HepG2 (cell line): ENCODE results near the gene MMP3. TPM values are rescaled to one million over a fixed set of nuclear protein-coding genes. Genes with fewer than 3 reads are reported as not detected.
A peak's percentile ranks its signal among the peaks of the same experiment; 100 is the strongest.

Source experiments
- ATAC-seq: fragments of 200-7000 bp; cut with Tn5 transposase; 3 replicates; pipeline ENCODE4 v1.9.1; 2020; ENCODE audit warnings: mild to moderate bottlenecking, moderate library complexity
- BruUV-seq: library from RNA; stranded (reverse); fragments of 400-500 nt; replicated peaks from 2 replicates; lab custom pipeline; 2021; lab: Mats Ljungman, UMichigan
- CTCF ChIA-PET: fragments of 300-600 bp; formaldehyde crosslinking; extraction: SDS; loops from one replicate; lab custom pipeline; 2021; ENCODE audit warnings: low total read pairs, inconsistent platforms, low intra/inter-chr PET ratio; lab: Yijun Ruan, JAX
- POLR2A ChIA-PET: fragments of 350-600 bp; sonication (Branson Sonifier 250); formaldehyde crosslinking; loops from one replicate; lab custom pipeline; 2020; ENCODE audit warnings: antibody characterized with exemption, inconsistent platforms; lab: Yijun Ruan, JAX
- DNase-seq: peaks from one replicate; pipeline ENCODE4 v3.0.0-alpha.2; 2015; ENCODE audit warnings: low spot score
- FAIRE-seq: peaks from 3 replicates; lab custom pipeline; 2011; peaks lifted over from hg19 to GRCh38; lab: Jason Lieb, UNC
- H2AFZ ChIP-seq: one replicate; pipeline ENCODE4 v1.6.1; 2011; ENCODE audit warnings: low read length, inconsistent platforms
- H3K27ac ChIP-seq: fragments of 300-600 bp; 3 replicates; pipeline ENCODE4 v1.8.0; 2011; ENCODE audit warnings: mixed run types, mild to moderate bottlenecking, mixed read lengths, low read length, inconsistent platforms; ENCODE audit not compliant: insufficient read depth; ENCODE audit errors: extremely low read length
- H3K27me3 ChIP-seq, 2 experiments: fragments of 200-600 bp in 1 of 2; 2 replicates in 1 of 2; 3 replicates in 1 of 2; pipeline versions ENCODE4 v1.6.0 to v1.8.0; 2011; ENCODE audit warnings: low read length in 2 of 2, mild to moderate bottlenecking in 2 of 2, moderate library complexity in 2 of 2, inconsistent platforms in 1 of 2; ENCODE audit not compliant: insufficient read depth in 2 of 2, control insufficient read depth in 1 of 2
- H3K36me3 ChIP-seq, 2 experiments: fragments of 200-600 bp in 1 of 2; replicated peaks in 1 of 2; 2 replicates in 1 of 2; 3 replicates in 1 of 2; pipeline versions ENCODE4 v1.5.1 to v1.8.0; 2011; ENCODE audit warnings: low read length in 2 of 2, inconsistent platforms in 1 of 2; ENCODE audit not compliant: insufficient read depth in 2 of 2, control insufficient read depth in 1 of 2
- H3K4me1 ChIP-seq: 2 replicates; pipeline ENCODE4 v1.5.1; 2012; ENCODE audit warnings: low read length, inconsistent platforms; ENCODE audit not compliant: insufficient read depth
- H3K4me2 ChIP-seq: 2 replicates; pipeline ENCODE4 v1.6.0; 2011; ENCODE audit warnings: low read depth, low read length, inconsistent platforms
- H3K4me3 ChIP-seq, 3 experiments: fragments of 200-600 bp in 1 of 3; sonication (generic), shearing (Covaris generic) in 1 of 3; replicated peaks in 1 of 3; 2 replicates each; pipeline ENCODE4 v1.5.1; 2011 to 2016; ENCODE audit warnings: low read length in 3 of 3, inconsistent platforms in 2 of 3, low read depth in 2 of 3, mild to moderate bottlenecking in 2 of 3, control low read depth in 1 of 3, mixed read lengths in 1 of 3; ENCODE audit not compliant: insufficient read depth in 1 of 3
- H3K79me2 ChIP-seq: one replicate; pipeline ENCODE4 v1.6.1; 2011; ENCODE audit warnings: low read length, inconsistent platforms; ENCODE audit not compliant: insufficient read depth
- H3K9ac ChIP-seq: 2 replicates; pipeline ENCODE4 v1.6.0; 2011; ENCODE audit warnings: mild to moderate bottlenecking, low read depth, low read length, inconsistent platforms; ENCODE audit not compliant: insufficient read depth
- H3K9me3 ChIP-seq: 2 replicates; pipeline ENCODE4 v1.5.1; 2012; ENCODE audit warnings: mild to moderate bottlenecking, low read length
- H4K20me1 ChIP-seq: 2 replicates; pipeline ENCODE4 v1.6.0; 2011; ENCODE audit warnings: inconsistent platforms, mild to moderate bottlenecking, low read length, moderate library complexity; ENCODE audit not compliant: insufficient read depth
- CTCF ChIP-seq: sonication (generic); formaldehyde crosslinking; IDR thresholded peaks from 2 replicates; pipeline ENCODE4 v1.5.0; 2020; ENCODE audit warnings: mild to moderate bottlenecking, missing genetic modification reagents, moderate library complexity
- HNF4G ChIP-seq, 2 experiments: sonication (generic) in 1 of 2; formaldehyde crosslinking in 1 of 2; IDR thresholded peaks; 2 replicates each; pipeline versions ENCODE4 v1.4.0 to v1.6.1; 2011 to 2020; ENCODE audit warnings: borderline replicate concordance in 2 of 2, low read depth in 2 of 2, mild to moderate bottlenecking in 2 of 2, low read length in 1 of 2, missing genetic modification reagents in 1 of 2, moderate library complexity in 1 of 2
- LRRFIP1 ChIP-seq: sonication (generic); formaldehyde crosslinking; conservative IDR thresholded peaks from 2 replicates; pipeline ENCODE4 v1.4.0; 2020; ENCODE audit warnings: missing genetic modification reagents
- NFE2L1 ChIP-seq: sonication (generic); formaldehyde crosslinking; IDR thresholded peaks from 2 replicates; pipeline ENCODE4 v1.4.0; 2020; ENCODE audit warnings: missing genetic modification reagents, mild to moderate bottlenecking, borderline replicate concordance
- PHB2 ChIP-seq: fragments of 450-650 bp; IDR thresholded peaks from 2 replicates; pipeline ENCODE4 v1.6.1; 2018; ENCODE audit not compliant: partially characterized antibody
- SMC3 ChIP-seq: IDR thresholded peaks from 2 replicates; pipeline ENCODE4 v1.6.1; 2011; ENCODE audit warnings: low read length, improper control_type of control experiment
- STAG1 ChIP-seq: sonication (generic); formaldehyde crosslinking; IDR thresholded peaks from 2 replicates; pipeline ENCODE4 v1.4.0; 2020; ENCODE audit warnings: missing genetic modification reagents
- ZFP91 ChIP-seq: sonication (generic); formaldehyde crosslinking; IDR thresholded peaks from 2 replicates; pipeline ENCODE4 v1.9.0; 2022; ENCODE audit warnings: missing genetic modification reagents, mild to moderate bottlenecking, borderline replicate concordance
- ZNF350 ChIP-seq: sonication (generic); formaldehyde crosslinking; IDR thresholded peaks from 2 replicates; pipeline ENCODE4 v1.4.0; 2020; ENCODE audit warnings: mild to moderate bottlenecking, low read depth, missing genetic modification reagents, borderline replicate concordance
- ZNF570 ChIP-seq: sonication (generic); formaldehyde crosslinking; IDR thresholded peaks from 2 replicates; pipeline ENCODE4 v1.4.0; 2020; ENCODE audit warnings: mild to moderate bottlenecking, missing genetic modification reagents, borderline replicate concordance
- WGBS: methylation state at CpG from one replicate; pipeline ENCODE4 v1.1.6; 2017; ENCODE audit warnings: low lambda C conversion rate; 5-methylcytosine and 5-hydroxymethylcytosine counted together
- in situ Hi-C: cut with HindIII; loops from 2 replicates; pipeline ENCODE4 v1.10.0; 2017; ENCODE audit warnings: low pct_unique_long_range_greater_than_20kb; ENCODE audit not compliant: extremely low pct_ligation_motif_present
- intact Hi-C: fragments of 100-400 bp; cut with micrococcal nuclease; formaldehyde crosslinking; loops from one replicate; pipeline ENCODE4 v1.10.0; 2022; ENCODE audit not compliant: unreplicated experiment
- polyA plus RNA-seq, 8 experiments: library from polyadenylated mRNA; depleted of rRNA in 3 of 8; stranded (reverse) in 7 of 8; unstranded in 1 of 8; fragments of >200 nt; fragmentation: Illumina TruSeq in 4 of 8; extraction: Trizol in 4 of 8; gene quantifications; 2 replicates each; pipeline versions ENCODE4 v1.2.1 to v1.2.3, GENCODE V29; 2011 to 2016; ENCODE audit warnings: low read depth in 4 of 8, missing spikeins in 1 of 8, mixed read lengths in 1 of 8; ENCODE audit not compliant: insufficient read depth in 1 of 8
- total RNA-seq, 5 experiments: library from RNA; depleted of rRNA; stranded (reverse); fragments of >200 nt; fragmentation: Illumina TruSeq; extraction: Trizol; gene quantifications; 2 replicates each; pipeline ENCODE4 v1.2.3, GENCODE V29; 2016; ENCODE audit warnings: low read depth in 1 of 5

The MMP3 gene
- total and polyA plus RNA-seq, 2 of the 13 experiments (the other 11 are each of a cell fraction or from before 2014, with no cell fraction given), result 1.2 to 1.5 TPM

- CTCF ChIA-PET, result interaction anchor here (1.2 kb wide), 1 partner anchor 130 kb away, joined by 6 read pairs; no protein-coding TSS in a partner anchor
- Histone ChIP-seq H3K27me3 (peaks cover 0 to 4% of the 10 kb centered on the region in 2 experiments; a peak in 2 of 5 replicates), H3K9me3 (no peaks in the 10 kb centered on the region), H3K4me1 (no peaks in the 10 kb centered on the region), H3K79me2 (no peaks in the 10 kb centered on the region), H3K4me2 (no peak overlapping the region), H3K27ac (no peak overlapping the region), H3K4me3 (no peak overlapping the region), H3K9ac (no peak overlapping the region), H3K36me3 (no peaks in the 10 kb centered on the region), H2AFZ (no peak overlapping the region), H4K20me1 (no peaks in the 10 kb centered on the region)
- POLR2A ChIA-PET, result no interaction called here
- in situ Hi-C loops (no loop called here), intact Hi-C loops (loop anchor here (1.0 kb wide), 1 partner anchor 130 kb away; no protein-coding TSS in a partner anchor)
- FAIRE-seq (peak; percentile 43), DNase-seq (peak; percentile 12), ATAC-seq (peak; percentile 68)
- no peak for TF ChIP-seq ZNF350 (CRISPR knock-in tag)
- no peak for TF ChIP-seq NFE2L1 (CRISPR knock-in tag)
- no peak for TF ChIP-seq PHB2
- no peak for TF ChIP-seq ZNF570
- peak; percentile 51 for TF ChIP-seq CTCF (CRISPR knock-in tag)
- no peak for TF ChIP-seq LRRFIP1 (CRISPR knock-in tag)
- no peak for TF ChIP-seq ZFP91 (CRISPR knock-in tag)
- peak; percentile 35; the same call in 1 of the 2 replicates for TF ChIP-seq SMC3
- peak; percentile 19; the same call in 1 of the 2 replicates for TF ChIP-seq STAG1
- no peak for TF ChIP-seq HNF4G (IDR thresholded peaks at IDR 0.05; ENCODE audit: borderline replicate concordance, low read depth, low read length)
- TF ChIP-seq HNF4G (CRISPR knock-in tag; IDR thresholded peaks at IDR 0.05; ENCODE audit: borderline replicate concordance, low read depth), result no peak
- 2% methylated on average over 3 of the region's 3 CpGs for whole genome bisulfite sequencing
- no TSS peak for BruUV-seq
These were observed 32.3 kb downstream of the MMP3 start for GRCh38 chr11:102810950-102811660.
